ENCODE measurements around the gene CSMD2. TPM values are rescaled to one million over a fixed set of nuclear protein-coding genes. Genes with fewer than 3 reads are reported as not detected.

CSMD2 gene
- total RNA-seq, 1 experiment from 2014 or later: 0.22 TPM

DNA sequence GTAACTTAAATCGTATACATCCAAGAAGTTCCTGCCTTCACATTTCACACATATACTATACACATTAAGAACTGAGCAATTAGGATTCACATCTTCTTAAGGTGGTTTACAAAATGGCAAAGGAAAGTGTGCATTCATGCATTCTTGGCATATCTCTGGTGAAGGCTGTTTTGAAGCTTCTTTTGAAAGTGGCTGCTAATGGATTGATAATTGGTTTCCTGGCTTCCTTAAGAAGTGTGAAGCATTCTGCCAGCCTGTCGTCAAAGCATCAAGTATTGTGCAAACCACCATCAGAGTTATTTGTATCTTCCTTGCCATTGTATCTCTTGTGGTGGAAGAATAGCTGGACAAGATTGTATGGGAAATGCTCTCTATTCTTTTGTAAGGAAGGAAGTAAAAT, 396.2 kb downstream of the CSMD2 start:
- intact Hi-C loops (cut with micrococcal nuclease): no loop called here
- Histone ChIP-seq H4K20me1 (ENCODE audit: insufficient read depth) (no peaks in the 10 kb centered on the region), H3K36me3 (ENCODE audit: control insufficient read depth in 1 of 2, insufficient read depth in 2 of 2, low read length in 2 of 2) (no peaks in the 10 kb centered on the region), H3K4me1 (ENCODE audit: control insufficient read depth in 1 of 2, insufficient read depth in 2 of 2, low read length in 2 of 2) (no peaks in the 10 kb centered on the region), H3K4me2 (ENCODE audit: low read length) (no peak overlapping the region), H3K27ac (ENCODE audit: low read depth, low read length) (no peak overlapping the region), H2AFZ (ENCODE audit: low read depth, low read length, poor library complexity, severe bottlenecking) (no peak overlapping the region), H3K27me3 (ENCODE audit: insufficient read depth, low read length) (peaks cover 37% of the 10 kb centered on the region), H3K9ac (ENCODE audit: low read length) (no peak overlapping the region), H3K9me2 (ENCODE audit: insufficient read depth) (no peaks in the 10 kb centered on the region), H3K79me2 (ENCODE audit: insufficient read depth, low read length) (no peaks in the 10 kb centered on the region), H3K4me3 (replicated peaks in 1 of 2; ENCODE audit: low read depth in 1 of 2, low read length in 2 of 2) (no peak overlapping the region), H3K9me3 (ENCODE audit: control insufficient read depth in 1 of 2, insufficient read depth in 1 of 2, low read depth in 1 of 2, low read length in 2 of 2) (no peaks in the 10 kb centered on the region)
- ChIA-PET RAD21 (ENCODE audit: low non-redundant PET in 1 of 2, low total read pairs in 2 of 2, uncharacterized antibody in 2 of 2, unreplicated experiment in 2 of 2) (no interaction called here), CTCF (no interaction called here), POLR2A (no interaction called here)
- ATAC-seq: no peak
- TF ChIP-seq POLR2AphosphoS5 (IDR thresholded peaks at IDR 0.05; ENCODE audit: low read depth, low read length) (no peak), CEBPB (IDR thresholded peaks at IDR 0.05; ENCODE audit: low read depth) (no peak)
- DNase-seq (ENCODE audit: low read depth, low spot score): no peak
- no TSS peak for BruUV-seq (replicated peaks)

DNA sequence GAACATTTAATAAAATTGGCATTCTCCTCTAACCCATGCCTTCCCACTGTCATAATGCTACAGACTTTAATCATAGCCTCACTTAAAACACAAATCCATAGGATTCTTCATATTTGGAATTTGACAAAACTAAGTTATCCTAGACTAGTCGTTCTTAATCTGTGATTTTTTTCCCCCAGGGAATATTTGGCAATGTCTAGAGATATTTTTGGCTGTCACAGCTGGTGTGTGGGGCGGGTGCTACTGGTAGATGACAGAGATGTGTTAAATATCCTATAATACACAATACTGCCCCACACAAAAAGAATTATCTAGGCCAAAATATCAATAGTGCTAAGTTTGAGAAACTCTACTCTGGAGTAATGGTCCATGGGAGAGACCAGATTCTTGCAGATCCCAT, 396.9 kb downstream of the CSMD2 start:
- ChIA-PET CTCF (no interaction called here), RAD21 (ENCODE audit: low non-redundant PET in 1 of 2, low total read pairs in 2 of 2, uncharacterized antibody in 2 of 2, unreplicated experiment in 2 of 2) (no interaction called here), POLR2A (no interaction called here)
- Histone ChIP-seq H3K4me3 (replicated peaks in 1 of 2; ENCODE audit: low read depth in 1 of 2, low read length in 2 of 2) (no peak overlapping the region), H3K27me3 (ENCODE audit: insufficient read depth, low read length) (peaks cover 30% of the 10 kb centered on the region), H3K9ac (ENCODE audit: low read length) (no peak overlapping the region), H4K20me1 (ENCODE audit: insufficient read depth) (no peaks in the 10 kb centered on the region), H2AFZ (ENCODE audit: low read depth, low read length, poor library complexity, severe bottlenecking) (no peak overlapping the region), H3K27ac (ENCODE audit: low read depth, low read length) (no peak overlapping the region), H3K79me2 (ENCODE audit: insufficient read depth, low read length) (no peaks in the 10 kb centered on the region), H3K36me3 (ENCODE audit: control insufficient read depth in 1 of 2, insufficient read depth in 2 of 2, low read length in 2 of 2) (no peaks in the 10 kb centered on the region), H3K9me2 (ENCODE audit: insufficient read depth) (no peaks in the 10 kb centered on the region), H3K4me1 (ENCODE audit: control insufficient read depth in 1 of 2, insufficient read depth in 2 of 2, low read length in 2 of 2) (peaks cover 0 to 6% of the 10 kb centered on the region in 2 experiments; a peak in 1 of 4 replicates), H3K9me3 (ENCODE audit: control insufficient read depth in 1 of 2, insufficient read depth in 1 of 2, low read depth in 1 of 2, low read length in 2 of 2) (no peaks in the 10 kb centered on the region), H3K4me2 (ENCODE audit: low read length) (no peak overlapping the region)
- DNase-seq (ENCODE audit: low read depth, low spot score) (no peak), ATAC-seq (no peak)
- no TSS peak for BruUV-seq (replicated peaks)
- intact Hi-C loops (cut with micrococcal nuclease): no loop called here
- no peak for TF ChIP-seq SRF (IDR thresholded peaks at IDR 0.05; ENCODE audit: low read depth)
- TF ChIP-seq, protein P1, sequence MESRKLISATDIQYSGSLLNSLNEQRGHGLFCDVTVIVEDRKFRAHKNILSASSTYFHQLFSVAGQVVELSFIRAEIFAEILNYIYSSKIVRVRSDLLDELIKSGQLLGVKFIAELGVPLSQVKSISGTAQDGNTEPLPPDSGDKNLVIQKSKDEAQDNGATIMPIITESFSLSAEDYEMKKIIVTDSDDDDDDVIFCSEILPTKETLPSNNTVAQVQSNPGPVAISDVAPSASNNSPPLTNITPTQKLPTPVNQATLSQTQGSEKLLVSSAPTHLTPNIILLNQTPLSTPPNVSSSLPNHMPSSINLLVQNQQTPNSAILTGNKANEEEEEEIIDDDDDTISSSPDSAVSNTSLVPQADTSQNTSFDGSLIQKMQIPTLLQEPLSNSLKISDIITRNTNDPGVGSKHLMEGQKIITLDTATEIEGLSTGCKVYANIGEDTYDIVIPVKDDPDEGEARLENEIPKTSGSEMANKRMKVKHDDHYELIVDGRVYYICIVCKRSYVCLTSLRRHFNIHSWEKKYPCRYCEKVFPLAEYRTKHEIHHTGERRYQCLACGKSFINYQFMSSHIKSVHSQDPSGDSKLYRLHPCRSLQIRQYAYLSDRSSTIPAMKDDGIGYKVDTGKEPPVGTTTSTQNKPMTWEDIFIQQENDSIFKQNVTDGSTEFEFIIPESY (IDR thresholded peaks at IDR 0.05; ENCODE audit: extremely low read depth, insufficient replicate concordance, low read length): no peak
- TF ChIP-seq CEBPB (IDR thresholded peaks at IDR 0.05; ENCODE audit: low read depth): no peak
- no peak for TF ChIP-seq EZH2 (IDR thresholded peaks at IDR 0.05)
- TF ChIP-seq ZFX (IDR thresholded peaks at IDR 0.05): no peak
- no peak for TF ChIP-seq EZH2phosphoT487 (IDR thresholded peaks at IDR 0.05; ENCODE audit: borderline replicate concordance)
- no peak for TF ChIP-seq JUND (IDR thresholded peaks at IDR 0.05)
- TF ChIP-seq ELF1 (IDR thresholded peaks at IDR 0.05; ENCODE audit: borderline replicate concordance, low read depth): no peak
- no peak for TF ChIP-seq RAD21 (IDR thresholded peaks at IDR 0.05; ENCODE audit: low read depth)
- TF ChIP-seq YY1 (IDR thresholded peaks at IDR 0.05; ENCODE audit: extremely low read depth, insufficient replicate concordance, low read depth, low read length): no peak
- no peak for TF ChIP-seq ZNF274 (IDR thresholded peaks at IDR 0.05; ENCODE audit: low read depth, low read length)
- TF ChIP-seq, protein P2, sequence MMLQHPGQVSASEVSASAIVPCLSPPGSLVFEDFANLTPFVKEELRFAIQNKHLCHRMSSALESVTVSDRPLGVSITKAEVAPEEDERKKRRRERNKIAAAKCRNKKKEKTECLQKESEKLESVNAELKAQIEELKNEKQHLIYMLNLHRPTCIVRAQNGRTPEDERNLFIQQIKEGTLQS (IDR thresholded peaks at IDR 0.05): no peak
- no peak for TF ChIP-seq SP1 (IDR thresholded peaks at IDR 0.05; ENCODE audit: low read depth)
- TF ChIP-seq, protein P3, sequence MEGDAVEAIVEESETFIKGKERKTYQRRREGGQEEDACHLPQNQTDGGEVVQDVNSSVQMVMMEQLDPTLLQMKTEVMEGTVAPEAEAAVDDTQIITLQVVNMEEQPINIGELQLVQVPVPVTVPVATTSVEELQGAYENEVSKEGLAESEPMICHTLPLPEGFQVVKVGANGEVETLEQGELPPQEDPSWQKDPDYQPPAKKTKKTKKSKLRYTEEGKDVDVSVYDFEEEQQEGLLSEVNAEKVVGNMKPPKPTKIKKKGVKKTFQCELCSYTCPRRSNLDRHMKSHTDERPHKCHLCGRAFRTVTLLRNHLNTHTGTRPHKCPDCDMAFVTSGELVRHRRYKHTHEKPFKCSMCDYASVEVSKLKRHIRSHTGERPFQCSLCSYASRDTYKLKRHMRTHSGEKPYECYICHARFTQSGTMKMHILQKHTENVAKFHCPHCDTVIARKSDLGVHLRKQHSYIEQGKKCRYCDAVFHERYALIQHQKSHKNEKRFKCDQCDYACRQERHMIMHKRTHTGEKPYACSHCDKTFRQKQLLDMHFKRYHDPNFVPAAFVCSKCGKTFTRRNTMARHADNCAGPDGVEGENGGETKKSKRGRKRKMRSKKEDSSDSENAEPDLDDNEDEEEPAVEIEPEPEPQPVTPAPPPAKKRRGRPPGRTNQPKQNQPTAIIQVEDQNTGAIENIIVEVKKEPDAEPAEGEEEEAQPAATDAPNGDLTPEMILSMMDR (IDR thresholded peaks at IDR 0.05 in 2 of 3, conservative IDR thresholded peaks at IDR 0.05 in 1 of 3; ENCODE audit: borderline replicate concordance in 1 of 3, insufficient read depth in 1 of 3, low read depth in 2 of 3, low read length in 2 of 3): no peak
